Karpas-422 (cell line): Measurements from ENCODE around the gene CCDC63. TPM values are rescaled to one million over a fixed set of nuclear protein-coding genes. Genes with fewer than 3 reads are reported as not detected.
"Not testable (repeated sequence)": the region's sequence is repeated elsewhere in the genome, so short reads cannot be mapped to it uniquely, and the experiment has no call there.

Experiments used
- DNase-seq: peaks from one replicate; pipeline ENCODE4 v3.0.0-alpha.2; 2015
- H2AFZ ChIP-seq: fragments of 200-600 bp; sonication (generic); 2 replicates; pipeline ENCODE4 v1.6.1; 2014; ENCODE audit warnings: antibody characterized with exemption, low read length, mixed read lengths
- H3K27ac ChIP-seq: fragments of 200-600 bp; sonication (generic); 2 replicates; pipeline ENCODE4 v1.5.1; 2014; ENCODE audit warnings: mild to moderate bottlenecking, low read length, moderate library complexity
- H3K27me3 ChIP-seq: fragments of 200-600 bp; sonication (generic); 2 replicates; pipeline ENCODE4 v1.6.1; 2014; ENCODE audit warnings: low read length, mixed read lengths
- H3K36me3 ChIP-seq: fragments of 200-600 bp; sonication (generic); 2 replicates; pipeline ENCODE4 v1.6.1; 2014; ENCODE audit warnings: low read length, mixed read lengths; ENCODE audit not compliant: insufficient read depth
- H3K4me1 ChIP-seq: fragments of 200-600 bp; sonication (generic); 2 replicates; pipeline ENCODE4 v1.6.1; 2014; ENCODE audit warnings: mild to moderate bottlenecking, low read length, mixed read lengths
- H3K4me2 ChIP-seq: fragments of 200-600 bp; sonication (generic); 2 replicates; pipeline ENCODE4 v1.6.1; 2014; ENCODE audit warnings: low read length, low read depth, mild to moderate bottlenecking; ENCODE audit not compliant: poor library complexity, severe bottlenecking
- H3K4me3 ChIP-seq: fragments of 200-600 bp; sonication (generic); 2 replicates; pipeline ENCODE4 v1.5.1; 2014; ENCODE audit warnings: mild to moderate bottlenecking, antibody characterized with exemption, low read length, mixed read lengths
- H3K79me2 ChIP-seq: fragments of 200-600 bp; sonication (generic); 2 replicates; pipeline ENCODE4 v1.6.1; 2014; ENCODE audit warnings: mild to moderate bottlenecking, low read length, mixed read lengths
- H3K9ac ChIP-seq: fragments of 200-600 bp; sonication (generic); 2 replicates; pipeline ENCODE4 v1.6.0; 2014; ENCODE audit warnings: low read length
- H3K9me2 ChIP-seq: fragments of 200-600 bp; sonication (generic), shearing (Covaris generic); replicated peaks from 2 replicates; pipeline ENCODE4 v1.6.0; 2014; ENCODE audit warnings: mild to moderate bottlenecking, low read length, moderate library complexity; ENCODE audit not compliant: insufficient read depth
- H3K9me3 ChIP-seq: fragments of 300-700, 200-600 bp; sonication (generic); 2 replicates; pipeline ENCODE4 v1.6.1; 2014; ENCODE audit warnings: low read length, mixed read lengths
- H4K20me1 ChIP-seq: fragments of 200-600 bp; sonication (generic); 2 replicates; pipeline ENCODE4 v1.6.1; 2014; ENCODE audit warnings: mild to moderate bottlenecking, antibody characterized with exemption, low read length, low read depth; ENCODE audit not compliant: insufficient read depth
- total RNA-seq: library from RNA; depleted of rRNA; stranded (reverse); fragments of >200 nt; shearing (Covaris generic); gene quantifications from 2 replicates; pipeline ENCODE4 v1.2.3, GENCODE V29; 2014; ENCODE audit warnings: low replicate concordance; rRNA removed

Gene CCDC63
- total RNA-seq, 1 experiment from 2014 or later: not detected

DNA sequence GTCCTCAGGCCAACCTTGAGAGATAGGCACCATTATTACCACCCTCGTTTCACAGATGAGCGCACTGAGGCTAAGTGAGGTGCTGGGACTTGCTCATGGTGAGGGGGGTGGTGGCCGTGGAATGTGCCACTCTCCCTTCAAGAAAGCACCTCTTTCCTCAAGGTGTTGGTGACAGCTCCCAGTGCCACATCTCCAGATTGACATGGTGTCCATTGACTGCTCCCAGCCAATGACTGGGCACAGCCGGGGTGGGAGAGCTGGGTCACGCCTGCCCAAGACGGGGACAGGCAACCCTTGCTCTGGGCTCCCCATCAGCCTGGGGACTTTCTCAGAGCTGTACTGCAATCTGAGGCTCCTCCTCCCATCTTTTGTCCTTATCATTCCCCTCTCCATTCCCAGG is 94.6 kb downstream of the CCDC63 start:
- H3K27ac ChIP-seq: no peak overlapping the region

DNA sequence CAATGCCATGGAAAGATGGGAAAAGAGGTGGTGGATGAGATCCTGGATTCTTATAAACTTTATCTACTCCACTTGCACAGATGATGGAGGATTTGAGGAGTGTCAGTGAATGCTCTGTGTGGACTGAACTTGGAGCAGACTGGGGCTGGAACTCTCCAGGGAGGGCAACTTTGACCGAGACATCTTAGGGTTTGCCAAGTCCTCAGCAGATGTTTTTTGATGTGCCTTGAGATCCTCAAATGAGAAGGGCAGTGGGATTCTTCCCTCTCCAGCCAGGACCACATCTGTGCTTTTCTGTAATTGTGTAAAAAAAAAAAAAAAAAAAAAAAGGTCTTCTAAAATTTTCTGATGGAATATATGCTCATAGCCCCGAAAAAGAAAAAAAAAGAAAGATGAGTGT is 96.6 kb downstream of the CCDC63 start:
- Histone ChIP-seq H3K79me2 (no peaks in the 10 kb centered on the region), H3K36me3 (no peaks in the 10 kb centered on the region), H3K9me2 (no peaks in the 10 kb centered on the region), H3K9ac (no peak overlapping the region), H3K27me3 (no peaks in the 10 kb centered on the region), H3K27ac (no peak overlapping the region), H3K4me3 (no peak overlapping the region), H3K9me3 (no peaks in the 10 kb centered on the region), H2AFZ (no peak overlapping the region), H3K4me1 (no peaks in the 10 kb centered on the region), H3K4me2 (no peak overlapping the region), H4K20me1 (no peaks in the 10 kb centered on the region)
- DNase-seq: no peak

More for the DNA sequence above, 94.6 kb downstream of the CCDC63 start:
- no peaks in the 10 kb centered on the region for H3K9me3 ChIP-seq
- no peak for DNase-seq
- H3K4me2 ChIP-seq: no peak overlapping the region
- no peak overlapping the region for H3K4me3 ChIP-seq
- no peaks in the 10 kb centered on the region for H3K9me2 ChIP-seq
- no peaks in the 10 kb centered on the region for H4K20me1 ChIP-seq
- no peak overlapping the region for H2AFZ ChIP-seq
- no peak overlapping the region for H3K9ac ChIP-seq
- H3K36me3 ChIP-seq: no peaks in the 10 kb centered on the region
- no peaks in the 10 kb centered on the region for H3K4me1 ChIP-seq
- H3K27me3 ChIP-seq: no peaks in the 10 kb centered on the region
- no peaks in the 10 kb centered on the region for H3K79me2 ChIP-seq

DNA sequence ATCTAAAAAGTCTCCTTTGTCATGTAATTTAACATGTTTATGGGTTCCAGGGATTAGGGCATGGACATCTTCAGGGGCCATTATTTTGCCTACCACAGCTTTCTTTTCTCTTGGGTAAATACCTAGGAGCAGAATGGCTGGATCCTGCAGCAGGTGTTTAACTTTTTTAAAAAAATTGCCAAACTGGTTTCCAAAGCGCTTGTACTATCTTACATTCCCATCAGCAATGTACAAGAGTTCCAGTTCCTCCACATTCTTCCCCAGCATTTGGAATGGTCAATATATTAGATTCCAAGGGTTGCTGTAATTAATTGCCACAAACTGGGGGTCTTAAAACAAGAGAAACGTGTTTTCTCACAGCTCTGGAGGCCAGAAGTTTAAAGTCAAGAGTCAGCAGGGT is 101.3 kb downstream of the CCDC63 start:
- no peaks in the 10 kb centered on the region for H3K4me1 ChIP-seq
- no peaks in the 10 kb centered on the region for H3K9me2 ChIP-seq
- H3K4me3 ChIP-seq: no peak overlapping the region
- H3K9ac ChIP-seq: no peak overlapping the region
- no peaks in the 10 kb centered on the region for H3K79me2 ChIP-seq
- no peaks in the 10 kb centered on the region for H3K9me3 ChIP-seq
- no peak for DNase-seq
- no peaks in the 10 kb centered on the region for H4K20me1 ChIP-seq
- no peak overlapping the region for H2AFZ ChIP-seq
- no peaks in the 10 kb centered on the region for H3K27me3 ChIP-seq
- H3K27ac ChIP-seq: no peak overlapping the region
- no peaks in the 10 kb centered on the region for H3K36me3 ChIP-seq
- H3K4me2 ChIP-seq: no peak overlapping the region

DNA sequence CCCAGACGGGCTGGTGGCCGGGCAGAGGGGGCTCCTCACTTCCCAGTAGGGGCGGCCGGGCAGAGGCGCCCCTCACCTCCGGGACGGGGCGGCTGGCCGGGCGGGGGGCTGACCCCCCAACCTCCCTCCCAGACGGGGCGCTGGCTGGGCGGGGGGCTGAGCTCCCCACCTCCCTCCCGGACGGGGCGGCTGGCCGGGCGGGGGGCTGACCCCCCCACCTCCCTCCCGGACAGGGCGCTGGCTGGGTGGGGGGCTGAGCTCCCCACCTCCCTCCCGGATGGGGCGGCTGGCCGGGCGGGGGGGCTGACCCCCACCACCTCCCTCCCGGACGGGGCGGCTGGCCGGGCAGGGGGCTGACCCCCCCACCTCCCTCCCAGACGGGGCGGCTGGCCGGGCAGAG is 103.7 kb downstream of the CCDC63 start:
- not testable (repeated sequence) for H3K36me3 ChIP-seq, H3K4me3 ChIP-seq, H3K9me2 ChIP-seq, H4K20me1 ChIP-seq, H3K4me1 ChIP-seq, H3K79me2 ChIP-seq, H3K9ac ChIP-seq, H3K4me2 ChIP-seq, DNase-seq, H3K27ac ChIP-seq, H2AFZ ChIP-seq, H3K27me3 ChIP-seq, H3K9me3 ChIP-seq

DNA sequence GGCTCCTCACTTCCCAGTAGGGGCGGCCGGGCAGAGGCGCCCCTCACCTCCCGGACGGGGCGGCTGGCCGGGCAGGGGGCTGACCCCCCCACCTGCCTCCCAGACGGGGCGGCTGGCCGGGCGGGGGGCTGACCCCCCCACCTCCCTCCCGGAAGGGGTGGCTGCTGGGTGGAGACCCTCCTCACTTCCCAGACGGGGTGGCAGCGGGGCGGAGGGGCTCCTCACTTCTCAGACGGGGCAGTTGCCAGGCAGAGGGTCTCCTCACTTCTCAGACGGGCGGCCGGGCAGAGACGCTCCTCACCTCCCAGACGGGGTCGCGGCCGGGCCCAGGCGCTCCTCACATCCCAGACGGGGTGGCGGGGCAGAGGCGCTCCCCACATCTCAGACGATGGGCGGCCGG is 104.1 kb downstream of the CCDC63 start:
- not testable (repeated sequence) for H4K20me1 ChIP-seq, H3K4me1 ChIP-seq, H2AFZ ChIP-seq, H3K36me3 ChIP-seq, H3K27ac ChIP-seq, H3K9ac ChIP-seq, H3K4me2 ChIP-seq, H3K9me2 ChIP-seq, H3K4me3 ChIP-seq, H3K27me3 ChIP-seq, H3K79me2 ChIP-seq, DNase-seq, H3K9me3 ChIP-seq

Other genes with a start within 250 kb of the CCDC63 start
- 31.0 and 31.3 TPM in 2 replicates for gene TCTN1, start 232.9 kb upstream of the CCDC63 start, total RNA-seq
- gene HVCN1, start 157.9 kb upstream of the CCDC63 start, total RNA-seq: 5.1 and 11.5 TPM in 2 replicates
- gene PPP1CC, start 104.1 kb upstream of the CCDC63 start, total RNA-seq: 128 and 248 TPM in 2 replicates
- gene MYL2, start 73.6 kb downstream of the CCDC63 start, total RNA-seq: not detected in 2 replicates
- not detected in 2 replicates for gene CUX2, start 187.2 kb downstream of the CCDC63 start, total RNA-seq